NCI-H524 treated with DMSO at 0.1 percent for 48 hours (cell line): ENCODE data around the gene ITPRID1.
"Not testable (repeated sequence)": the region's sequence is repeated elsewhere in the genome, so short reads cannot be mapped to it uniquely, and the experiment has no call there.

ENCODE experiments used
- DNase-seq: peaks from one replicate; lab custom pipeline; 2025; lab: John Stamatoyannopoulos, UW

Gene ITPRID1

GRCh38 chr7:31516680-31517502 lies 3.0 kb downstream of the ITPRID1 start:
- no peak for DNase-seq

GRCh38 chr7:31517513-31517912 lies 3.6 kb downstream of the ITPRID1 start:
- no peak for DNase-seq

- no peak for DNase-seq
Observed at GRCh38 chr7:31518766-31519165, 4.9 kb downstream of the ITPRID1 start.

GRCh38 chr7:31521336-31522010 lies 7.6 kb downstream of the ITPRID1 start:
- DNase-seq: no peak

- no peak for DNase-seq
Observed at GRCh38 chr7:31526864-31527263, 13.0 kb downstream of the ITPRID1 start.

GRCh38 chr7:31529103-31529502 lies 15.2 kb downstream of the ITPRID1 start:
- DNase-seq: no peak

- not testable (repeated sequence) for DNase-seq
Observed at GRCh38 chr7:31540651-31541185, 26.8 kb downstream of the ITPRID1 start.

GRCh38 chr7:31545549-31545948 lies 31.7 kb downstream of the ITPRID1 start:
- no peak for DNase-seq

- no peak for DNase-seq
Observed at GRCh38 chr7:31549611-31550010, 35.7 kb downstream of the ITPRID1 start.

GRCh38 chr7:31550432-31550831 lies 36.5 kb downstream of the ITPRID1 start:
- DNase-seq: no peak

GRCh38 chr7:31553661-31554081 lies 39.8 kb downstream of the ITPRID1 start:
- no peak for DNase-seq

- no peak for DNase-seq
Observed at GRCh38 chr7:31562002-31562401, 48.1 kb downstream of the ITPRID1 start.

GRCh38 chr7:31563522-31563921 lies 49.6 kb downstream of the ITPRID1 start:
- DNase-seq: no peak

- DNase-seq: no peak
Observed at GRCh38 chr7:31563951-31564350, 50.1 kb downstream of the ITPRID1 start.

GRCh38 chr7:31564661-31565060 lies 50.8 kb downstream of the ITPRID1 start:
- no peak for DNase-seq

- DNase-seq: no peak
Observed at GRCh38 chr7:31569528-31569927, 55.6 kb downstream of the ITPRID1 start.

GRCh38 chr7:31583526-31583925 lies 69.6 kb downstream of the ITPRID1 start:
- DNase-seq: no peak

GRCh38 chr7:31583942-31584341 lies 70.1 kb downstream of the ITPRID1 start:
- no peak for DNase-seq

- no peak for DNase-seq
Observed at GRCh38 chr7:31595390-31595789, 81.5 kb downstream of the ITPRID1 start.

GRCh38 chr7:31602041-31602625 lies 88.2 kb downstream of the ITPRID1 start:
- DNase-seq: no peak

GRCh38 chr7:31603046-31603445 lies 89.2 kb downstream of the ITPRID1 start:
- DNase-seq: peak; percentile 44

- DNase-seq: no peak
Observed at GRCh38 chr7:31613604-31614003, 99.7 kb downstream of the ITPRID1 start.

- no peak for DNase-seq
Observed at GRCh38 chr7:31633467-31633866, 119.6 kb downstream of the ITPRID1 start.
